ENCODE measurements around the gene PDGFC. TPM values are rescaled to one million over a fixed set of nuclear protein-coding genes. Genes with fewer than 3 reads are reported as not detected.
A peak's percentile ranks its signal among the peaks of the same experiment; 100 is the strongest.

Gene PDGFC
- total RNA-seq, 1 experiment from 2014 or later, result 14.5 TPM

GRCh38 chr4:156950090-156950489 is 21.5 kb downstream of the PDGFC start:
- no peaks in the 10 kb centered on the region for H3K36me3 ChIP-seq (ENCODE audit: control insufficient read depth, insufficient read depth, low read length)
- in situ Hi-C loops (cut with HindIII; ENCODE audit: low pct_unique_long_range_greater_than_20kb, low sequenced_read_pairs), result no loop called here
- intact Hi-C loops (cut with micrococcal nuclease; ENCODE audit: unreplicated experiment), result no loop called here
- peaks cover 57% of the 10 kb centered on the region for H3K4me1 ChIP-seq (ENCODE audit: control insufficient read depth, insufficient read depth, low read length)
- no peaks in the 10 kb centered on the region for H3K27me3 ChIP-seq (ENCODE audit: control insufficient read depth, insufficient read depth, low read length)
- ChIA-PET CTCF (no interaction called here), POLR2A (no interaction called here)
- peak overlapping the region; percentile 85 for H3K27ac ChIP-seq (ENCODE audit: low read length)
- BruUV-seq (replicated peaks), result no TSS peak
- no peaks in the 10 kb centered on the region for H3K9me3 ChIP-seq (ENCODE audit: control insufficient read depth, insufficient read depth, low read depth, low read length)
- peak overlapping the region in 1 of 2 experiments; percentile 27; a peak in 1 of 4 replicates for H3K4me3 ChIP-seq (ENCODE audit: low read depth in 2 of 2, low read length in 2 of 2)
- DNase-seq (ENCODE audit: low read depth, low spot score), result no peak
- no peak for TF ChIP-seq SIN3A (IDR thresholded peaks at IDR 0.05; ENCODE audit: borderline replicate concordance, insufficient read depth, low read depth, low read length)
- no peak for TF ChIP-seq TCF7L2 (IDR thresholded peaks at IDR 0.05; ENCODE audit: low read depth, low read length)
- TF ChIP-seq, protein P1, sequence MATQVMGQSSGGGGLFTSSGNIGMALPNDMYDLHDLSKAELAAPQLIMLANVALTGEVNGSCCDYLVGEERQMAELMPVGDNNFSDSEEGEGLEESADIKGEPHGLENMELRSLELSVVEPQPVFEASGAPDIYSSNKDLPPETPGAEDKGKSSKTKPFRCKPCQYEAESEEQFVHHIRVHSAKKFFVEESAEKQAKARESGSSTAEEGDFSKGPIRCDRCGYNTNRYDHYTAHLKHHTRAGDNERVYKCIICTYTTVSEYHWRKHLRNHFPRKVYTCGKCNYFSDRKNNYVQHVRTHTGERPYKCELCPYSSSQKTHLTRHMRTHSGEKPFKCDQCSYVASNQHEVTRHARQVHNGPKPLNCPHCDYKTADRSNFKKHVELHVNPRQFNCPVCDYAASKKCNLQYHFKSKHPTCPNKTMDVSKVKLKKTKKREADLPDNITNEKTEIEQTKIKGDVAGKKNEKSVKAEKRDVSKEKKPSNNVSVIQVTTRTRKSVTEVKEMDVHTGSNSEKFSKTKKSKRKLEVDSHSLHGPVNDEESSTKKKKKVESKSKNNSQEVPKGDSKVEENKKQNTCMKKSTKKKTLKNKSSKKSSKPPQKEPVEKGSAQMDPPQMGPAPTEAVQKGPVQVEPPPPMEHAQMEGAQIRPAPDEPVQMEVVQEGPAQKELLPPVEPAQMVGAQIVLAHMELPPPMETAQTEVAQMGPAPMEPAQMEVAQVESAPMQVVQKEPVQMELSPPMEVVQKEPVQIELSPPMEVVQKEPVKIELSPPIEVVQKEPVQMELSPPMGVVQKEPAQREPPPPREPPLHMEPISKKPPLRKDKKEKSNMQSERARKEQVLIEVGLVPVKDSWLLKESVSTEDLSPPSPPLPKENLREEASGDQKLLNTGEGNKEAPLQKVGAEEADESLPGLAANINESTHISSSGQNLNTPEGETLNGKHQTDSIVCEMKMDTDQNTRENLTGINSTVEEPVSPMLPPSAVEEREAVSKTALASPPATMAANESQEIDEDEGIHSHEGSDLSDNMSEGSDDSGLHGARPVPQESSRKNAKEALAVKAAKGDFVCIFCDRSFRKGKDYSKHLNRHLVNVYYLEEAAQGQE (IDR thresholded peaks at IDR 0.05; ENCODE audit: insufficient read depth in 1 of 2, low read depth in 2 of 2, low read length in 1 of 2), result no peak
- TF ChIP-seq, protein P2, sequence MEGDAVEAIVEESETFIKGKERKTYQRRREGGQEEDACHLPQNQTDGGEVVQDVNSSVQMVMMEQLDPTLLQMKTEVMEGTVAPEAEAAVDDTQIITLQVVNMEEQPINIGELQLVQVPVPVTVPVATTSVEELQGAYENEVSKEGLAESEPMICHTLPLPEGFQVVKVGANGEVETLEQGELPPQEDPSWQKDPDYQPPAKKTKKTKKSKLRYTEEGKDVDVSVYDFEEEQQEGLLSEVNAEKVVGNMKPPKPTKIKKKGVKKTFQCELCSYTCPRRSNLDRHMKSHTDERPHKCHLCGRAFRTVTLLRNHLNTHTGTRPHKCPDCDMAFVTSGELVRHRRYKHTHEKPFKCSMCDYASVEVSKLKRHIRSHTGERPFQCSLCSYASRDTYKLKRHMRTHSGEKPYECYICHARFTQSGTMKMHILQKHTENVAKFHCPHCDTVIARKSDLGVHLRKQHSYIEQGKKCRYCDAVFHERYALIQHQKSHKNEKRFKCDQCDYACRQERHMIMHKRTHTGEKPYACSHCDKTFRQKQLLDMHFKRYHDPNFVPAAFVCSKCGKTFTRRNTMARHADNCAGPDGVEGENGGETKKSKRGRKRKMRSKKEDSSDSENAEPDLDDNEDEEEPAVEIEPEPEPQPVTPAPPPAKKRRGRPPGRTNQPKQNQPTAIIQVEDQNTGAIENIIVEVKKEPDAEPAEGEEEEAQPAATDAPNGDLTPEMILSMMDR (IDR thresholded peaks at IDR 0.05), result no peak
- no peak for TF ChIP-seq POLR2AphosphoS5 (IDR thresholded peaks at IDR 0.05; ENCODE audit: low read depth, low read length)
- no peak for ATAC-seq

DNA sequence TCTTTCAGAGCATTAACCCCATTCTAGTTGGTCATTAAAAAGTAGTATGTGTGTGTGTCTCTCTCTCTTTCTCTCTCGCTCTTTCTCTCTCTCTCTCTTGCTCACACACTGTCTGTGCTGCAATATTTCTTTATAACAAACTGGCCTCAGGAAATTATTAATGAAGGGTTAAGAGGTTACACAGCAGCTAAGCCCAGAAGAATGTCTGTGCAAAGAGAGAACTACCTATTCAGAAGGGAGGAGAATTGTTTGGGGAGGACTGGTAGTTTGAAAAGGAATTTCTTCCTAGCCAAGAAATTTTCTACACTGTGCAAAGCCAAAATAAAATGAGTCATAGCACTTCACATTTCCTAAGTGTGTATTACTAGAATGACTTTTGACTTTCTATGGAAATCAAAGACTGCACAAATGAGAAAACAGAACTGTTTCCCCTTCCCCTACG is 22.2 kb downstream of the PDGFC start:
- ChIA-PET POLR2A (no interaction called here), CTCF (no interaction called here)
- TF ChIP-seq TCF7L2 (IDR thresholded peaks at IDR 0.05; ENCODE audit: low read depth, low read length) (no peak), SIN3A (IDR thresholded peaks at IDR 0.05; ENCODE audit: borderline replicate concordance, insufficient read depth, low read depth, low read length) (no peak), POLR2AphosphoS5 (IDR thresholded peaks at IDR 0.05; ENCODE audit: low read depth, low read length) (no peak)
- TF ChIP-seq, protein P1 (IDR thresholded peaks at IDR 0.05; ENCODE audit: insufficient read depth in 1 of 2, low read depth in 2 of 2, low read length in 1 of 2), result no peak
- TF ChIP-seq, protein P2 (IDR thresholded peaks at IDR 0.05), result no peak
- ATAC-seq, result peak; percentile 60
- DNase-seq (ENCODE audit: low read depth, low spot score), result no peak
- in situ Hi-C loops (cut with HindIII; ENCODE audit: low pct_unique_long_range_greater_than_20kb, low sequenced_read_pairs) (no loop called here), intact Hi-C loops (cut with micrococcal nuclease; ENCODE audit: unreplicated experiment) (no loop called here)
- H3K4me1 ChIP-seq (ENCODE audit: control insufficient read depth, insufficient read depth, low read length), result peaks cover 58% of the 10 kb centered on the region
- H3K36me3 ChIP-seq (ENCODE audit: control insufficient read depth, insufficient read depth, low read length), result no peaks in the 10 kb centered on the region
- no peaks in the 10 kb centered on the region for H3K27me3 ChIP-seq (ENCODE audit: control insufficient read depth, insufficient read depth, low read length)
- peak overlapping the region in 1 of 2 experiments; percentile 27; a peak in 2 of 4 replicates for H3K4me3 ChIP-seq (ENCODE audit: low read depth in 2 of 2, low read length in 2 of 2)
- no peaks in the 10 kb centered on the region for H3K9me3 ChIP-seq (ENCODE audit: control insufficient read depth, insufficient read depth, low read depth, low read length)
- H3K27ac ChIP-seq (ENCODE audit: low read length), result peak overlapping the region; percentile 85
- no TSS peak for BruUV-seq (replicated peaks)

All from Panc1 (cell line).